CD4-positive, alpha-beta T cell treated with Interleukin-15 for 1 hour (primary cell): ENCODE results near the gene SLC44A4.
A peak's percentile ranks its signal among the peaks of the same experiment; 100 is the strongest.
"Not testable (repeated sequence)": the region's sequence is repeated elsewhere in the genome, so short reads cannot be mapped to it uniquely, and the experiment has no call there.

Source experiments
- DNase-seq: peaks from one replicate; pipeline ENCODE4 v3.0.0-alpha.2; 2020

Gene SLC44A4

GRCh38 chr6:31825553-31825952, 53.2 kb downstream of the SLC44A4 start:
- DNase-seq, result no peak

- DNase-seq, result not testable (repeated sequence)
Observed at GRCh38 chr6:31823592-31824196, 55.1 kb downstream of the SLC44A4 start.

- DNase-seq, result peak; percentile 81
Observed at GRCh38 chr6:31822036-31822821, 56.6 kb downstream of the SLC44A4 start.

GRCh38 chr6:31821301-31822035, 57.3 kb downstream of the SLC44A4 start:
- DNase-seq, result peak; percentile 53

- not testable (repeated sequence) for DNase-seq
Observed at GRCh38 chr6:31820399-31820798, 58.4 kb downstream of the SLC44A4 start.

- DNase-seq, result no peak
Observed at GRCh38 chr6:31819871-31820299, 58.9 kb downstream of the SLC44A4 start.

GRCh38 chr6:31817929-31818511, 60.8 kb downstream of the SLC44A4 start:
- DNase-seq, result peak; percentile 22

- DNase-seq, result peak; percentile 33
Observed at GRCh38 chr6:31817133-31817928, 61.5 kb downstream of the SLC44A4 start.

- DNase-seq, result peak; percentile 89
Observed at GRCh38 chr6:31815025-31815838, 63.6 kb downstream of the SLC44A4 start, which contains the start of the genes HSPA1A and HSPA1L. TSS of gene HSPA1A (plus strand) at chr6:31815543. CDS start at chr6:31815757, 214 bp downstream. TSS of gene HSPA1L (minus strand) at chr6:31815283. CDS start at chr6:31811972, 3,311 bp downstream.

- DNase-seq, result peak; percentile 73
Observed at GRCh38 chr6:31814677-31815024, 64.1 kb downstream of the SLC44A4 start.

GRCh38 chr6:31813465-31813849, 65.3 kb downstream of the SLC44A4 start:
- no peak for DNase-seq
